ENCODE data around the gene CXCL11. TPM values are rescaled to one million over a fixed set of nuclear protein-coding genes. Genes with fewer than 3 reads are reported as not detected.
A peak's percentile ranks its signal among the peaks of the same experiment; 100 is the strongest.

Gene CXCL11
- total RNA-seq, 1 experiment from 2014 or later, result not detected

- H3K4me1 Mint-ChIP-seq, result peaks cover 0 to 8% of the 10 kb centered on the region in 2 experiments; a peak in 3 of 4 replicates
- H2AK5ac ChIP-seq (ENCODE audit: insufficient read length, low read length), result no peak overlapping the region
- H3T11ph ChIP-seq (ENCODE audit: low read length), result no peak overlapping the region
- H4K20me1 ChIP-seq (ENCODE audit: control insufficient read depth, insufficient read depth, insufficient read length), result no peaks in the 10 kb centered on the region
- H2BK15ac ChIP-seq (ENCODE audit: low read depth, low read length), result no peak overlapping the region
- no peak overlapping the region for H3K18ac ChIP-seq (ENCODE audit: insufficient read length, low read depth, low read length)
- H3K27me3 Mint-ChIP-seq (ENCODE audit: low read depth), result no peaks in the 10 kb centered on the region
- no peak overlapping the region for H3K9ac ChIP-seq (ENCODE audit: extremely low read depth, insufficient read length, low read length)
- no peak overlapping the region for H2BK20ac ChIP-seq (ENCODE audit: low read depth, low read length, poor library complexity, severe bottlenecking)
- no peaks in the 10 kb centered on the region for H3K9me3 ChIP-seq (ENCODE audit: control insufficient read depth, low read depth, low read length)
- no peak overlapping the region for H3K56ac ChIP-seq (ENCODE audit: insufficient read length, low read depth, low read length)
- H3K36me3 Mint-ChIP-seq (ENCODE audit: insufficient read depth in 1 of 3, low read depth in 3 of 3), result no peaks in the 10 kb centered on the region
- H2BK12ac ChIP-seq (ENCODE audit: insufficient read length, low read depth, low read length), result no peak overlapping the region
- no peak overlapping the region for H2AFZ ChIP-seq (ENCODE audit: low read length)
- H3K4me3 Mint-ChIP-seq, result no peak overlapping the region
- no peak for DNase-seq
- H2BK5ac ChIP-seq (ENCODE audit: insufficient read length, low read length), result no peak overlapping the region
- TF ChIP-seq CTCF (conservative IDR thresholded peaks at IDR 0.05), result no peak
- H3K9me3 Mint-ChIP-seq, result no peaks in the 10 kb centered on the region
- H3K4me2 ChIP-seq (ENCODE audit: insufficient read depth, insufficient read length, low read length), result no peak overlapping the region
- H3K14ac ChIP-seq (ENCODE audit: insufficient read depth, low read length), result no peak overlapping the region
- H3K4me1 ChIP-seq (ENCODE audit: insufficient read depth, low read length), result peaks cover 5% of the 10 kb centered on the region; the same call in 1 of the 2 replicates
- peak overlapping the region in 1 of 3 experiments; percentile 4; a peak in 1 of 7 replicates for H3K27ac Mint-ChIP-seq
- no peak overlapping the region for H4K91ac ChIP-seq (ENCODE audit: insufficient read length, low read depth, low read length)
- H3K23me2 ChIP-seq (ENCODE audit: insufficient read length, low read depth, low read length, poor library complexity, severe bottlenecking), result no peaks in the 10 kb centered on the region
- no peaks in the 10 kb centered on the region for H3K27me3 ChIP-seq (ENCODE audit: insufficient read depth, low read length)
- H3K79me2 ChIP-seq (ENCODE audit: insufficient read depth, low read length), result no peaks in the 10 kb centered on the region
- no peaks in the 10 kb centered on the region for H3K79me1 ChIP-seq (ENCODE audit: insufficient read depth, low read depth, low read length, poor library complexity, severe bottlenecking)
- no peak overlapping the region for H4K8ac ChIP-seq (replicated peaks; ENCODE audit: insufficient read length, low read depth, low read length)
- no peak overlapping the region for H3K4ac ChIP-seq (ENCODE audit: low read depth, low read length)
- no peak overlapping the region for H3K23ac ChIP-seq (ENCODE audit: insufficient read length, low read depth, low read length)
- WGBS (ENCODE audit: extremely low coverage, insufficient read length, low lambda C conversion rate), result no CpG with 5 or more reads among the region's 4 CpGs
- no peak overlapping the region for H4K5ac ChIP-seq (ENCODE audit: insufficient read length, low read depth, low read length)
- no peak overlapping the region for H3K27ac ChIP-seq (ENCODE audit: insufficient read length, low read depth, low read length)
- H2BK120ac ChIP-seq (ENCODE audit: low read depth, low read length, poor library complexity, severe bottlenecking), result no peak overlapping the region
Observed at GRCh38 chr4:76074993-76075600, 39.2 kb upstream of the CXCL11 start.
